Keratinocyte (primary cell): ENCODE data around the gene KRT14. TPM values are rescaled to one million over a fixed set of nuclear protein-coding genes. Genes with fewer than 3 reads are reported as not detected.

Experiments used
- DNase-seq: peaks from one replicate; pipeline ENCODE4 v3.0.0-alpha.2; 2011; ENCODE audit warnings: low read depth, missing footprints, low spot score
- FAIRE-seq: peaks from 2 replicates; lab custom pipeline; 2011; peaks lifted over from hg19 to GRCh38; lab: Jason Lieb, UNC
- H2AFZ ChIP-seq: 2 replicates; pipeline ENCODE4 v1.6.0; 2012; ENCODE audit warnings: low read length, control low read depth, inconsistent platforms; ENCODE audit not compliant: control insufficient read depth
- H3K27ac ChIP-seq: 2 replicates; pipeline ENCODE4 v1.5.1; 2011; ENCODE audit warnings: low read length; ENCODE audit not compliant: control insufficient read depth, insufficient read depth
- H3K27me3 ChIP-seq: 3 replicates; pipeline ENCODE4 v1.6.0; 2011; ENCODE audit warnings: low read length; ENCODE audit not compliant: control insufficient read depth, insufficient read depth; ENCODE audit errors: extremely low read depth
- H3K36me3 ChIP-seq, 2 experiments: 2 replicates in 1 of 2; 3 replicates in 1 of 2; pipeline ENCODE4 v1.5.1; 2011; ENCODE audit warnings: low read length in 2 of 2, mild to moderate bottlenecking in 1 of 2; ENCODE audit not compliant: control insufficient read depth in 2 of 2, insufficient read depth in 2 of 2; ENCODE audit errors: extremely low read depth in 1 of 2
- H3K4me1 ChIP-seq: 3 replicates; pipeline ENCODE4 v1.5.1; 2011; ENCODE audit warnings: low read length; ENCODE audit not compliant: control insufficient read depth, insufficient read depth; ENCODE audit errors: extremely low read depth
- H3K4me2 ChIP-seq: 3 replicates; pipeline ENCODE4 v1.6.0; 2011; ENCODE audit warnings: low read depth, low read length; ENCODE audit not compliant: control insufficient read depth, insufficient read depth; ENCODE audit errors: extremely low read depth
- H3K4me3 ChIP-seq, 3 experiments: fragments of 200-600 bp in 1 of 3; sonication (generic) in 1 of 3; 2 replicates in 2 of 3; 3 replicates in 1 of 3; pipeline ENCODE4 v1.5.1; 2011 to 2016; ENCODE audit warnings: low read length in 3 of 3, mild to moderate bottlenecking in 3 of 3, control low read depth in 2 of 3, inconsistent platforms in 1 of 3, low read depth in 1 of 3, mixed read lengths in 1 of 3, mixed run types in 1 of 3, moderate library complexity in 1 of 3; ENCODE audit not compliant: control insufficient read depth in 2 of 3, insufficient read depth in 2 of 3; ENCODE audit errors: extremely low read depth in 1 of 3
- H3K79me2 ChIP-seq: 2 replicates; pipeline ENCODE4 v1.6.0; 2012; ENCODE audit warnings: low read length; ENCODE audit not compliant: control insufficient read depth, insufficient read depth
- H3K9ac ChIP-seq: 3 replicates; pipeline ENCODE4 v1.6.0; 2011; ENCODE audit warnings: low read length; ENCODE audit not compliant: control insufficient read depth, insufficient read depth; ENCODE audit errors: extremely low read depth
- H3K9me1 ChIP-seq: 3 replicates; pipeline ENCODE4 v1.6.0; 2011; ENCODE audit warnings: low read length; ENCODE audit not compliant: control insufficient read depth, insufficient read depth; ENCODE audit errors: extremely low read depth
- H3K9me3 ChIP-seq: 2 replicates; pipeline ENCODE4 v1.5.1; 2012; ENCODE audit warnings: low read depth, low read length; ENCODE audit not compliant: control insufficient read depth
- H4K20me1 ChIP-seq: 3 replicates; pipeline ENCODE4 v1.6.0; 2011; ENCODE audit warnings: low read length; ENCODE audit not compliant: control insufficient read depth, insufficient read depth; ENCODE audit errors: extremely low read depth
- EZH2 ChIP-seq: IDR thresholded peaks from one replicate; pipeline ENCODE4 v1.6.1; 2012; ENCODE audit warnings: inconsistent platforms, mild to moderate bottlenecking, low read length, moderate library complexity
- dilution Hi-C: fragments of 300-500 bp; cut with MboI; formaldehyde crosslinking; loops from one replicate; pipeline ENCODE4 v1.7.0; 2020; ENCODE audit warnings: low sequenced_read_pairs; ENCODE audit not compliant: extremely low pct_ligation_motif_present
- polyA plus RNA-seq, 5 experiments: library from polyadenylated mRNA; depleted of rRNA in 3 of 5; stranded (reverse) in 3 of 5; stranded (forward) in 1 of 5; unstranded in 1 of 5; fragments of >200 nt; gene quantifications; 1 replicate in 1 of 5; 2 replicates in 3 of 5; 3 replicates in 1 of 5; pipeline versions ENCODE4 v1.2.1 to v1.2.3, GENCODE V29; 2011 to 2012; ENCODE audit warnings: missing spikeins in 2 of 5, low read depth in 1 of 5, low replicate concordance in 1 of 5
- TF ChIP-seq, protein P1 (sequence below), 3 experiments: IDR thresholded peaks in 1 of 3; conservative IDR thresholded peaks in 1 of 3; optimal IDR thresholded peaks in 1 of 3; 2 replicates in 2 of 3; 3 replicates in 1 of 3; pipeline versions ENCODE3 to v1.5.1; 2011; ENCODE audit warnings: low read length in 3 of 3, mild to moderate bottlenecking in 3 of 3, moderate library complexity in 2 of 3, control low read depth in 1 of 3, inconsistent platforms in 1 of 3; ENCODE audit not compliant: insufficient read depth in 2 of 3; ENCODE audit errors: extremely low read depth in 1 of 3

KRT14 gene
- polyA plus RNA-seq, 1 donor (not counting 4 experiments of a cell fraction or from before 2014, with no cell fraction given): 26,041 TPM

DNA sequence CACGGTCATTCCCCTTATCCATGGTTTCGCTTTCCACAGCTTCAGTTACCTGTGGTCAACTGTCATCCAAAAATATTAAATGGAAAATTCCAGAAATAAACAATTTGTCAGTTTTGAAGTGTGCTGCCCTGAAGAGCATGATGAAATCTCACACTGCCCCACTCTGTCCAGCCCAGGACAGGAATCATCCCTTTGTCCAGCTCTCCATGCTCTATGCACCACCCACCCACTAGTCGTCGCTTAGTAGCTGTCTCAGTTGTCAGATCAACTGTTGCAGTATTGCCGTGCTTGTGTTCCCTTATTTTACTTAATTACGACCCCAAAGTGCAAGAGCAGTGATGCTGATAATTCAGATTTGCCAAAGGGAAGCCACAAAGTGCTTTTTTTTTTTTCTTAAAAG, 25.1 kb downstream of the KRT14 start:
- Histone ChIP-seq H3K4me2 (no peak overlapping the region), H4K20me1 (no peaks in the 10 kb centered on the region), H3K79me2 (no peaks in the 10 kb centered on the region), H3K9me3 (no peaks in the 10 kb centered on the region), H3K27ac (no peak overlapping the region), H2AFZ (no peak overlapping the region), H3K9ac (no peak overlapping the region), H3K4me3 (no peak overlapping the region), H3K4me1 (peaks cover 5% of the 10 kb centered on the region), H3K36me3 (no peaks in the 10 kb centered on the region), H3K9me1 (no peaks in the 10 kb centered on the region), H3K27me3 (no peaks in the 10 kb centered on the region)
- DNase-seq (no peak), FAIRE-seq (no peak)
- no peak for TF ChIP-seq EZH2
- TF ChIP-seq, protein P1, sequence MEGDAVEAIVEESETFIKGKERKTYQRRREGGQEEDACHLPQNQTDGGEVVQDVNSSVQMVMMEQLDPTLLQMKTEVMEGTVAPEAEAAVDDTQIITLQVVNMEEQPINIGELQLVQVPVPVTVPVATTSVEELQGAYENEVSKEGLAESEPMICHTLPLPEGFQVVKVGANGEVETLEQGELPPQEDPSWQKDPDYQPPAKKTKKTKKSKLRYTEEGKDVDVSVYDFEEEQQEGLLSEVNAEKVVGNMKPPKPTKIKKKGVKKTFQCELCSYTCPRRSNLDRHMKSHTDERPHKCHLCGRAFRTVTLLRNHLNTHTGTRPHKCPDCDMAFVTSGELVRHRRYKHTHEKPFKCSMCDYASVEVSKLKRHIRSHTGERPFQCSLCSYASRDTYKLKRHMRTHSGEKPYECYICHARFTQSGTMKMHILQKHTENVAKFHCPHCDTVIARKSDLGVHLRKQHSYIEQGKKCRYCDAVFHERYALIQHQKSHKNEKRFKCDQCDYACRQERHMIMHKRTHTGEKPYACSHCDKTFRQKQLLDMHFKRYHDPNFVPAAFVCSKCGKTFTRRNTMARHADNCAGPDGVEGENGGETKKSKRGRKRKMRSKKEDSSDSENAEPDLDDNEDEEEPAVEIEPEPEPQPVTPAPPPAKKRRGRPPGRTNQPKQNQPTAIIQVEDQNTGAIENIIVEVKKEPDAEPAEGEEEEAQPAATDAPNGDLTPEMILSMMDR (optimal IDR thresholded peaks at IDR 0.05 in 1 of 3, IDR thresholded peaks at IDR 0.05 in 1 of 3, conservative IDR thresholded peaks at IDR 0.05 in 1 of 3; ENCODE audit: extremely low read depth in 1 of 3, insufficient read depth in 2 of 3, low read length in 3 of 3): no peak
- dilution Hi-C loops: no loop called here

DNA sequence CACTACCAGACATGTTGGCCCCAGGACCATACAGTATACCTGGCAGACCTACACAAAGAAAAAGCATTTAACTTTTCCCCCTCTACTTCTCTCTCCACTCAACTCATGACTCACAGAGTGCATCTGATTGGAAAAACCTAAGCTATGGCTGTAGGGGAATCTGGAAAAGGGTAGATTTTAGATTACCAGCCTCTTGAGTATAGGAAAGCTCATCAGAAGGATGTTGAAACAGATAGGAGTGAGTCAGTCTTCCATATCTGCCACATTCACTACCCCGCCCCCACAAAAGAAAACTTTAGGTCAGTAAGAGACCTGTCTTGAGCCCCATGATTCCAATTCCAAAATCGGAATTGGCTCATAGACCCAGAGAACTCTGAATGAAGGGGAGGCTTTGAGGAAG, 27.1 kb downstream of the KRT14 start:
- dilution Hi-C loops: no loop called here
- no peak overlapping the region for H3K27ac ChIP-seq
- H3K9ac ChIP-seq: no peak overlapping the region
- H3K79me2 ChIP-seq: no peaks in the 10 kb centered on the region
- no peak for DNase-seq
- no peaks in the 10 kb centered on the region for H3K27me3 ChIP-seq
- H3K9me1 ChIP-seq: no peaks in the 10 kb centered on the region
- FAIRE-seq: no peak
- no peak overlapping the region for H2AFZ ChIP-seq
- H3K9me3 ChIP-seq: no peaks in the 10 kb centered on the region
- no peaks in the 10 kb centered on the region for H4K20me1 ChIP-seq
- H3K36me3 ChIP-seq: no peaks in the 10 kb centered on the region
- peaks cover 12% of the 10 kb centered on the region for H3K4me1 ChIP-seq
- no peak for TF ChIP-seq EZH2
- TF ChIP-seq, protein P1 (optimal IDR thresholded peaks at IDR 0.05 in 1 of 3, IDR thresholded peaks at IDR 0.05 in 1 of 3, conservative IDR thresholded peaks at IDR 0.05 in 1 of 3; ENCODE audit: extremely low read depth in 1 of 3, insufficient read depth in 2 of 3, low read length in 3 of 3): no peak
- H3K4me2 ChIP-seq: no peak overlapping the region
- no peak overlapping the region for H3K4me3 ChIP-seq
